Astrocyte of the spinal cord (primary cell): ENCODE measurements around the gene ZNF641.

Source experiments
- DNase-seq: peaks from one replicate; pipeline ENCODE4 v3.0.0; 2011; ENCODE audit warnings: low read depth, low spot score
- H3K4me3 ChIP-seq: 2 replicates; pipeline ENCODE4 v1.5.1; 2011; ENCODE audit warnings: low read depth, mild to moderate bottlenecking, low read length, moderate library complexity
- CTCF ChIP-seq: IDR thresholded peaks from 2 replicates; pipeline ENCODE4 v1.5.1; 2012; ENCODE audit warnings: low read depth, mild to moderate bottlenecking, low read length, inconsistent platforms
- in situ Hi-C: cut with HindIII; loops from 2 replicates; pipeline ENCODE4 v1.10.0; 2017; ENCODE audit warnings: low sequenced_read_pairs

ZNF641 gene

GRCh38 chr12:48379794-48380193 lies 29.1 kb upstream of the ZNF641 start:
- in situ Hi-C loops = no loop called here
- TF ChIP-seq CTCF = no peak
- no peak for DNase-seq
- no peak overlapping the region for H3K4me3 ChIP-seq

GRCh38 chr12:48377646-48378045 lies 26.9 kb upstream of the ZNF641 start:
- DNase-seq = no peak
- in situ Hi-C loops = no loop called here
- no peak overlapping the region for H3K4me3 ChIP-seq
- no peak for TF ChIP-seq CTCF

- in situ Hi-C loops = no loop called here
- TF ChIP-seq CTCF = no peak
- no peak overlapping the region for H3K4me3 ChIP-seq
- no peak for DNase-seq
Observed at GRCh38 chr12:48374164-48374563, 23.4 kb upstream of the ZNF641 start.

DNA sequence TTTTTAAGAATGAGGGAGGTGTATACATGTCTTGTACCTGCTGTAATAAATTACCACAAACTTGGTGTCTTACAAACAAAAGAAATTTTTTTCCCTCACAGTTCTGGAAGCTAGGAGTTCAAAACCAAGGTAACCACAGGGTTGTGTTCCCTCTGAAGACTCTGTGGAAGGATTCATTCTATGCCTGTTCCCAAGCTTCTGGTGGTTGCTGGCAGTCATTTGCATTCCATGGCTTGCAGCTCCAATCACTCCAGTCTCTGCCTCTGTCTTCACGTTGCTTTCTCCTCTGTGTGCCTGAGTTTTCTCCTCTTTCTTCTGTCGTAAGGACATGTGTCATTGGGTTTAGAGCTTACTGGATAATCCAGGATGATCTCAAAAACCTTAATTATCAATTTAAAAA lies 15.4 kb upstream of the ZNF641 start:
- in situ Hi-C loops = no loop called here
- TF ChIP-seq CTCF = no peak
- DNase-seq = no peak
- H3K4me3 ChIP-seq = no peak overlapping the region

GRCh38 chr12:48361664-48362339 lies 11.1 kb upstream of the ZNF641 start:
- H3K4me3 ChIP-seq = no peak overlapping the region
- in situ Hi-C loops = no loop called here
- DNase-seq = no peak
- TF ChIP-seq CTCF = no peak

GRCh38 chr12:48358937-48359513 lies 8.3 kb upstream of the ZNF641 start:
- TF ChIP-seq CTCF = no peak
- no peak overlapping the region for H3K4me3 ChIP-seq
- no peak for DNase-seq
- in situ Hi-C loops = no loop called here
